Measurements from ENCODE around the gene MYBPH. TPM values are rescaled to one million over a fixed set of nuclear protein-coding genes. Genes with fewer than 3 reads are reported as not detected.

MYBPH gene
- total and polyA plus RNA-seq, 10 of the 15 experiments (the other 5 are each of a cell fraction or from before 2014, with no cell fraction given) = 0.06 to 0.10 TPM; not detected in 8

DNA sequence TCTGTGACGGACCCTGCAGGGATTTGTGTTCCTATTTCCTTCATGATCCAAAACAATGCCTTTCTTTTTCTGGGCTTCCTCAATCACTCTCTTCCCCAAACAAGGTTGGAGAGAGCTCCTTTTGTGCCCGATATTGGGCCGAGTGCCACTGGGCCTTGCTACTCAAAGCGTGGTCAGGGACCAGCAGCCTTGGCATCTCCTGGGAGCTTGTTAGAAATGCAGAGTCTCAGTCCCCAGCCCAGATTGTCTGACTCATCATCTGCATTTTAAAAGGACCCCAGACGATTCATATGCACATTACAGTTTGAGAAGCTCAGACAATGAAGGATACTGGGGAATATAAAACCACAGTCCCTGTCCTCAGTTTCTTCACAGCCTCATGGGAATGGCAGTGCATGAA, 28.2 kb downstream of the MYBPH start:
- SMC1A ChIA-PET (ENCODE audit: uncharacterized antibody, unreplicated experiment) = interaction anchor here (1.3 kb wide), 1 partner anchor 30 kb away, joined by 4 read pairs; no protein-coding TSS in a partner anchor
- H2AFZ ChIP-seq (ENCODE audit: control insufficient read depth, low read depth, low read length) = no peak overlapping the region
- intact Hi-C loops (cut with micrococcal nuclease; ENCODE audit: unreplicated experiment) = no loop called here
- RAD21 ChIA-PET (ENCODE audit: unreplicated experiment) = no interaction called here
- no peaks in the 10 kb centered on the region for H3K79me2 ChIP-seq (ENCODE audit: control insufficient read depth, insufficient read depth, low read length)
- no peaks in the 10 kb centered on the region for H3K9me3 ChIP-seq (replicated peaks; ENCODE audit: control insufficient read depth, insufficient read depth, low read length)
- DNase-seq (ENCODE audit: low read depth, low spot score) (no peak), ATAC-seq (no peak), FAIRE-seq (no peak)
- no peak overlapping the region for H3K4me2 ChIP-seq (ENCODE audit: control insufficient read depth, insufficient read depth)
- POLR2A ChIA-PET = no interaction called here
- H4K20me1 ChIP-seq (ENCODE audit: control insufficient read depth, insufficient read depth) = no peaks in the 10 kb centered on the region
- no peak overlapping the region for H3K9ac ChIP-seq (ENCODE audit: control insufficient read depth, insufficient read depth, low read length)
- no peak overlapping the region for H3K27ac ChIP-seq (ENCODE audit: control insufficient read depth, insufficient read depth)
- CTCF ChIA-PET = interaction anchor here (0.6 to 1.4 kb wide), 3 partner anchors 24 to 435 kb away, joined by 3 to 4 read pairs (median 4); no protein-coding TSS in a partner anchor
- peaks cover 0 to 4% of the 10 kb centered on the region in 2 experiments; a peak in 3 of 4 replicates for H3K27me3 ChIP-seq (replicated peaks in 1 of 2; ENCODE audit: control insufficient read depth in 2 of 2, insufficient read depth in 2 of 2, low read length in 1 of 2)
- BruUV-seq (replicated peaks) = no TSS peak
- no peaks in the 10 kb centered on the region for H3K36me3 ChIP-seq (ENCODE audit: control insufficient read depth in 2 of 2, insufficient read depth in 2 of 2, low read length in 1 of 2)
- no peak overlapping the region for H3K4me3 ChIP-seq
- 21% methylated on average over 5 of the region's 5 CpGs for WGBS (ENCODE audit: insufficient coverage, insufficient replicate concordance, low lambda C conversion rate, missing lambda C conversion rate)
- in situ Hi-C loops (cut with MboI) = no loop called here
- H3K4me1 ChIP-seq (ENCODE audit: control insufficient read depth, insufficient read depth, low read length) = no peaks in the 10 kb centered on the region
- TF ChIP-seq POLR2AphosphoS2 (IDR thresholded peaks at IDR 0.05; ENCODE audit: low read depth, low read length) = no peak
- TF ChIP-seq, protein P1, sequence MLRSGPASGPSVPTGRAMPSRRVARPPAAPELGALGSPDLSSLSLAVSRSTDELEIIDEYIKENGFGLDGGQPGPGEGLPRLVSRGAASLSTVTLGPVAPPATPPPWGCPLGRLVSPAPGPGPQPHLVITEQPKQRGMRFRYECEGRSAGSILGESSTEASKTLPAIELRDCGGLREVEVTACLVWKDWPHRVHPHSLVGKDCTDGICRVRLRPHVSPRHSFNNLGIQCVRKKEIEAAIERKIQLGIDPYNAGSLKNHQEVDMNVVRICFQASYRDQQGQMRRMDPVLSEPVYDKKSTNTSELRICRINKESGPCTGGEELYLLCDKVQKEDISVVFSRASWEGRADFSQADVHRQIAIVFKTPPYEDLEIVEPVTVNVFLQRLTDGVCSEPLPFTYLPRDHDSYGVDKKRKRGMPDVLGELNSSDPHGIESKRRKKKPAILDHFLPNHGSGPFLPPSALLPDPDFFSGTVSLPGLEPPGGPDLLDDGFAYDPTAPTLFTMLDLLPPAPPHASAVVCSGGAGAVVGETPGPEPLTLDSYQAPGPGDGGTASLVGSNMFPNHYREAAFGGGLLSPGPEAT (IDR thresholded peaks at IDR 0.05; ENCODE audit: low read depth) = no peak
- no peak for TF ChIP-seq IKZF2 (IDR thresholded peaks at IDR 0.05)
- TF ChIP-seq ZSCAN29 (IDR thresholded peaks at IDR 0.05) = no peak
- no peak for TF ChIP-seq BRCA1 (IDR thresholded peaks at IDR 0.05; ENCODE audit: low read depth, low read length)
- TF ChIP-seq TBL1XR1 (IDR thresholded peaks at IDR 0.05; ENCODE audit: low read depth, low read length) = no peak
- TF ChIP-seq, protein P2, sequence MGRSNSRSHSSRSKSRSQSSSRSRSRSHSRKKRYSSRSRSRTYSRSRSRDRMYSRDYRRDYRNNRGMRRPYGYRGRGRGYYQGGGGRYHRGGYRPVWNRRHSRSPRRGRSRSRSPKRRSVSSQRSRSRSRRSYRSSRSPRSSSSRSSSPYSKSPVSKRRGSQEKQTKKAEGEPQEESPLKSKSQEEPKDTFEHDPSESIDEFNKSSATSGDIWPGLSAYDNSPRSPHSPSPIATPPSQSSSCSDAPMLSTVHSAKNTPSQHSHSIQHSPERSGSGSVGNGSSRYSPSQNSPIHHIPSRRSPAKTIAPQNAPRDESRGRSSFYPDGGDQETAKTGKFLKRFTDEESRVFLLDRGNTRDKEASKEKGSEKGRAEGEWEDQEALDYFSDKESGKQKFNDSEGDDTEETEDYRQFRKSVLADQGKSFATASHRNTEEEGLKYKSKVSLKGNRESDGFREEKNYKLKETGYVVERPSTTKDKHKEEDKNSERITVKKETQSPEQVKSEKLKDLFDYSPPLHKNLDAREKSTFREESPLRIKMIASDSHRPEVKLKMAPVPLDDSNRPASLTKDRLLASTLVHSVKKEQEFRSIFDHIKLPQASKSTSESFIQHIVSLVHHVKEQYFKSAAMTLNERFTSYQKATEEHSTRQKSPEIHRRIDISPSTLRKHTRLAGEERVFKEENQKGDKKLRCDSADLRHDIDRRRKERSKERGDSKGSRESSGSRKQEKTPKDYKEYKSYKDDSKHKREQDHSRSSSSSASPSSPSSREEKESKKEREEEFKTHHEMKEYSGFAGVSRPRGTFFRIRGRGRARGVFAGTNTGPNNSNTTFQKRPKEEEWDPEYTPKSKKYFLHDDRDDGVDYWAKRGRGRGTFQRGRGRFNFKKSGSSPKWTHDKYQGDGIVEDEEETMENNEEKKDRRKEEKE (IDR thresholded peaks at IDR 0.05) = no peak
- TF ChIP-seq, protein P3, sequence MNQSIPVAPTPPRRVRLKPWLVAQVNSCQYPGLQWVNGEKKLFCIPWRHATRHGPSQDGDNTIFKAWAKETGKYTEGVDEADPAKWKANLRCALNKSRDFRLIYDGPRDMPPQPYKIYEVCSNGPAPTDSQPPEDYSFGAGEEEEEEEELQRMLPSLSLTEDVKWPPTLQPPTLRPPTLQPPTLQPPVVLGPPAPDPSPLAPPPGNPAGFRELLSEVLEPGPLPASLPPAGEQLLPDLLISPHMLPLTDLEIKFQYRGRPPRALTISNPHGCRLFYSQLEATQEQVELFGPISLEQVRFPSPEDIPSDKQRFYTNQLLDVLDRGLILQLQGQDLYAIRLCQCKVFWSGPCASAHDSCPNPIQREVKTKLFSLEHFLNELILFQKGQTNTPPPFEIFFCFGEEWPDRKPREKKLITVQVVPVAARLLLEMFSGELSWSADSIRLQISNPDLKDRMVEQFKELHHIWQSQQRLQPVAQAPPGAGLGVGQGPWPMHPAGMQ (IDR thresholded peaks at IDR 0.05; ENCODE audit: borderline replicate concordance) = no peak
- no peak for TF ChIP-seq BHLHE40 (IDR thresholded peaks at IDR 0.05; ENCODE audit: borderline replicate concordance in 1 of 2, low read depth in 2 of 2, low read length in 1 of 2)
- no peak for TF ChIP-seq FOS (IDR thresholded peaks at IDR 0.05; ENCODE audit: borderline replicate concordance, extremely low read depth, insufficient read length)
